ENCODE measurements around the gene NRXN3. TPM values are rescaled to one million over a fixed set of nuclear protein-coding genes. Genes with fewer than 3 reads are reported as not detected.

Gene NRXN3
- total and polyA plus RNA-seq, 11 donors, result 0.19 to 2.2 (median 1.1) TPM

DNA sequence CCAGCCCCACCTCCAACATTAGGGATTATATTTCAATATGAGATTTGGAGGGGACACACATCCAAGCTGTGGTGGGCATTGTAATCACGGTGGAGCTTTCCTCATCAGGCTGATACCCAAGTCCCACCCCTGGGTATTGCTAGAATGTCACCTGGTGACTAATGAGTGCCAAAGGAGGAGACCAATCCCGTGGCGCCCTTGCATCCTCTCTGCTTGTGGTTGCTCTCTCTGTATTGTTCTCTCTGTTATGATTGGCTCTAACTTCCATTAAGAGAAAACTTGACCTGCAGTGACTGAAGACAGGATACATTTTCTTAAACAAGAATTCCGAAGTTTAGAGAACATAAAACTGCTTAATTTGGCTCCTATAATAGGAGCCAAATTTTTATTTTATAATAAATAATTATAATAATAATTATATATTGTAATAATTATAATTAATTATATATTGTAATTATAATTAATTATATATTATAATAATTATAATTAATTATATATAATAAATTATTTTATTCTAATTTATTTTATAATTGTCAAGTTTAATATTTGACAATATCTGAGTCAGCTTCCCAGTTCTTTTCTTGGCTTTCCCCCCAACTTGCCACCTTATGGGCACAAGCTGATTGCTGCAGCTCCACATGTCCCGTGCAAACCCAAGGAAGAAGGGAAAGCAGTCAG, 1621.0 kb downstream of the NRXN3 start:
- Histone ChIP-seq H3K27me3 (no peaks in the 10 kb centered on the region), H3K4me1 (no peaks in the 10 kb centered on the region), H3K4me3 (no peak overlapping the region), H3K9me3 (no peaks in the 10 kb centered on the region), H3K27ac (no peak overlapping the region), H3K36me3 (no peaks in the 10 kb centered on the region)
- WGBS, 4 donors, result 62 to 81% (median 68%) methylated on average over 5 of the region's 5 CpGs
- ATAC-seq, result no peak
- DNase-seq, result no peak
- intact Hi-C loops (cut with DNase I), result no loop called here
- no peak for TF ChIP-seq POLR2A (IDR thresholded peaks at IDR 0.05)
- TF ChIP-seq, protein P1, sequence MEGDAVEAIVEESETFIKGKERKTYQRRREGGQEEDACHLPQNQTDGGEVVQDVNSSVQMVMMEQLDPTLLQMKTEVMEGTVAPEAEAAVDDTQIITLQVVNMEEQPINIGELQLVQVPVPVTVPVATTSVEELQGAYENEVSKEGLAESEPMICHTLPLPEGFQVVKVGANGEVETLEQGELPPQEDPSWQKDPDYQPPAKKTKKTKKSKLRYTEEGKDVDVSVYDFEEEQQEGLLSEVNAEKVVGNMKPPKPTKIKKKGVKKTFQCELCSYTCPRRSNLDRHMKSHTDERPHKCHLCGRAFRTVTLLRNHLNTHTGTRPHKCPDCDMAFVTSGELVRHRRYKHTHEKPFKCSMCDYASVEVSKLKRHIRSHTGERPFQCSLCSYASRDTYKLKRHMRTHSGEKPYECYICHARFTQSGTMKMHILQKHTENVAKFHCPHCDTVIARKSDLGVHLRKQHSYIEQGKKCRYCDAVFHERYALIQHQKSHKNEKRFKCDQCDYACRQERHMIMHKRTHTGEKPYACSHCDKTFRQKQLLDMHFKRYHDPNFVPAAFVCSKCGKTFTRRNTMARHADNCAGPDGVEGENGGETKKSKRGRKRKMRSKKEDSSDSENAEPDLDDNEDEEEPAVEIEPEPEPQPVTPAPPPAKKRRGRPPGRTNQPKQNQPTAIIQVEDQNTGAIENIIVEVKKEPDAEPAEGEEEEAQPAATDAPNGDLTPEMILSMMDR (IDR thresholded peaks at IDR 0.05), result no peak

DNA sequence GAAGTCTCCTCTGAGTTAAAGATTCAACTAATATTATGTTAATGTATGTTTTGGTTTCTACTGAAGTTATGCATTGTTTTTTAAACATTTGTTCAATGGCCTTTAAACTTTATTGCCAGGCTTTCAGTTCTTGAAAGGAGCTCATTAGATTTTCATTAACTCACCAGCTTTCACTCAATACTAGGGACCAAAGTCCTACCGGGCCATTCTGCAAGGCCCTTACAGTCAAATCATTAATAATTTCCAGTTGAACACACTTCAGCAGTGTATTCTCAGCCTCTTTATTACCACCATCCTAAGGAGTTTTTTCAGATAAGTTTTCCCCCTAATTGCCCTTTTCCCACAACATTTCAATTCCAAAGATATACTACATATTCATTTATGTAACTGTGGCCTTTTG, 1631.9 kb downstream of the NRXN3 start:
- Histone ChIP-seq H3K36me3 (no peaks in the 10 kb centered on the region), H3K27ac (no peak overlapping the region), H3K27me3 (no peaks in the 10 kb centered on the region), H3K4me1 (no peaks in the 10 kb centered on the region), H3K9me3 (no peaks in the 10 kb centered on the region), H3K4me3 (no peak overlapping the region)
- DNase-seq (no peak), ATAC-seq (no peak)
- intact Hi-C loops (cut with DNase I), result no loop called here
- TF ChIP-seq POLR2A (IDR thresholded peaks at IDR 0.05), result no peak
- TF ChIP-seq, protein P1 (IDR thresholded peaks at IDR 0.05), result no peak
- WGBS, 4 donors, result 89 to 98% (median 95%) methylated on average over 1 of the region's 1 CpG

- no peak for TF ChIP-seq POLR2A (IDR thresholded peaks at IDR 0.05)
- TF ChIP-seq, protein P1 (IDR thresholded peaks at IDR 0.05), result no peak
- Histone ChIP-seq H3K4me3 (no peak overlapping the region), H3K9me3 (no peaks in the 10 kb centered on the region), H3K36me3 (no peaks in the 10 kb centered on the region), H3K27ac (no peak overlapping the region), H3K4me1 (no peaks in the 10 kb centered on the region), H3K27me3 (no peaks in the 10 kb centered on the region)
- ATAC-seq (no peak), DNase-seq (no peak)
- WGBS, 4 donors, result 61 to 85% (median 73%) methylated on average over 1 of the region's 1 CpG
- intact Hi-C loops (cut with DNase I), result no loop called here
Measured at GRCh38 chr14:79805636-79806035, 1635.5 kb downstream of the NRXN3 start.

DNA sequence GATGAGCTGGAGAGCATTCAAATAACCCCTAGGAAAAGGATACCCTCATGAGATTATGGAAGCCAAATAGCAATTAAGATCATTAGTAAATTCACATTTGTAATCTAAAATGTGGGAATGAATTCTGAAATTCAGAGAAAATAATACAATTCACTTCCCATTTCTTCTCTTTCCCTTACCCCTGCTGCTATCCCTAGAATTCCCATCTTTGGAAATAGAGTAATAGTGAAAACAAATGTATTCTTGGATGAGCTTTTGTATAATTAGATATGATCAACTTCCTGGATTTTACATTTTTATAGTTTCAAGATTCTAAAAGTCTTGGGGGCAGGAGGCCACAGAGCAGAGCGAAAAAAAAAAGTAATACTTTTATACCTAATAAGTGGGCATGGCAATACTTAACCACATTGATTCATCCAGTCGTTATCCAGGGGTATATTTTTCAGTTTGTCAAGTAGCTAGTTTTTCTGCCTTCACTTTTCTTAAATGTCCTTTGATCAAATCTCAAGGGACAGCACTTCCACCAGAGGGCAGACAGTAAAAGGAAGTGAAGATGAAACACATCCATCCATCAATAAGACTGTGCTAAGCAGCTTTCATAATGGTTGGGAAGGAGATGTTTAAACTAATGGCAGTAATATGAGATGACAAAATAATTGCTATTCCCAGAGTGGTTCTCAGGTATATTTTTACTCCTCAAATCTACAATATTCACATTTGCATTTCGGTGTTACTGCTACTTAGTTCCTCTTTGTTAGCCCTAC, 1639.9 kb downstream of the NRXN3 start:
- 76 to 83% (median 78%) methylated on average over 3 of the region's 3 CpGs for WGBS, 4 donors
- Histone ChIP-seq H3K27me3 (no peaks in the 10 kb centered on the region), H3K9me3 (peaks cover 0 to 3% (median 0%) of the 10 kb centered on the region in 12 donors)

More for the DNA sequence above, 1639.9 kb downstream of the NRXN3 start:
- no peak for ATAC-seq
- no peak overlapping the region for H3K4me3 ChIP-seq
- no peaks in the 10 kb centered on the region for H3K4me1 ChIP-seq
- H3K27ac ChIP-seq, result no peak overlapping the region
- no peaks in the 10 kb centered on the region for H3K36me3 ChIP-seq
- intact Hi-C loops (cut with DNase I), result no loop called here
- TF ChIP-seq, protein P1 (IDR thresholded peaks at IDR 0.05), result no peak
- TF ChIP-seq POLR2A (IDR thresholded peaks at IDR 0.05), result no peak
- DNase-seq, result no peak

All from heart left ventricle (tissue), 16 donors.